DMS114 treated with DMSO at 0.1 percent for 48 hours (cell line): ENCODE results near the gene AP5Z1.

ENCODE experiments used
- DNase-seq: peaks from one replicate; lab custom pipeline; 2025; ENCODE audit not compliant: unreplicated experiment; lab: John Stamatoyannopoulos, UW

AP5Z1 gene

GRCh38 chr7:4837803-4838625 is 62.6 kb downstream of the AP5Z1 start:
- no peak for DNase-seq

GRCh38 chr7:4838626-4839334 is 63.4 kb downstream of the AP5Z1 start:
- no peak for DNase-seq

- no peak for DNase-seq
Observed at GRCh38 chr7:4840079-4840501, 64.7 kb downstream of the AP5Z1 start.
